H1 (cell line): ENCODE measurements around the gene ZNF101.

Source experiments
- ASH2L ChIP-seq: fragments of 200-600, 300-600 bp; sonication (generic); IDR thresholded peaks from one replicate; pipeline ENCODE4 v1.7.1; 2017; ENCODE audit warnings: low read length
- ATF3 ChIP-seq: IDR thresholded peaks from 2 replicates; pipeline ENCODE4 v1.6.1; 2011; ENCODE audit warnings: low read depth, mild to moderate bottlenecking, low read length; ENCODE audit not compliant: insufficient read depth
- CREB1 ChIP-seq: IDR thresholded peaks from 2 replicates; pipeline ENCODE4 v1.6.1; 2012; ENCODE audit warnings: inconsistent platforms
- CTCF ChIP-seq, 3 experiments: IDR thresholded peaks; 1 replicate in 2 of 3; 2 replicates in 1 of 3; pipeline versions ENCODE4 v1.5.1 to v1.6.1; 2011; ENCODE audit warnings: low read length in 3 of 3, mild to moderate bottlenecking in 3 of 3, inconsistent platforms in 2 of 3, low read depth in 1 of 3, moderate library complexity in 1 of 3; ENCODE audit not compliant: insufficient read depth in 1 of 3; ENCODE audit errors: control extremely low read depth in 1 of 3
- EP300 ChIP-seq, 2 experiments: IDR thresholded peaks; 1 replicate in 1 of 2; 2 replicates in 1 of 2; pipeline ENCODE4 v1.6.1; 2011 to 2012; ENCODE audit warnings: low read depth in 2 of 2, low read length in 2 of 2, mild to moderate bottlenecking in 2 of 2, borderline replicate concordance in 1 of 2, inconsistent platforms in 1 of 2, moderate library complexity in 1 of 2
- EZH2 ChIP-seq: fragments of 200-600 bp; sonication (generic); IDR thresholded peaks from 2 replicates; pipeline ENCODE4 v1.7.1; 2012; ENCODE audit warnings: low read depth, mild to moderate bottlenecking, moderate library complexity, low read length, inconsistent platforms; ENCODE audit not compliant: severe bottlenecking
- POLR2A ChIP-seq, 2 experiments: IDR thresholded peaks; 1 replicate in 1 of 2; 2 replicates in 1 of 2; pipeline ENCODE4 v1.6.1; 2011; ENCODE audit warnings: low read depth in 2 of 2, low read length in 2 of 2, mild to moderate bottlenecking in 2 of 2; ENCODE audit errors: control extremely low read depth in 1 of 2
- POLR2AphosphoS5 ChIP-seq: IDR thresholded peaks from 2 replicates; pipeline ENCODE4 v1.6.1; 2011; ENCODE audit warnings: low read depth, low read length
- RFX5 ChIP-seq: IDR thresholded peaks from 2 replicates; pipeline ENCODE4 v1.6.1; 2011; ENCODE audit warnings: low read depth, low read length, improper control_type of control experiment, borderline replicate concordance
- SRF ChIP-seq: IDR thresholded peaks from 2 replicates; pipeline ENCODE4 v1.6.1; 2011; ENCODE audit warnings: mild to moderate bottlenecking, low read depth, low read length, moderate library complexity
- USF2 ChIP-seq: IDR thresholded peaks from 2 replicates; pipeline ENCODE4 v1.6.1; 2011; ENCODE audit warnings: low read length, improper control_type of control experiment

- TF ChIP-seq RFX5 (no peak), ASH2L (no peak), EP300 (IDR thresholded peaks at IDR 0.05; ENCODE audit: borderline replicate concordance in 1 of 2, low read depth in 2 of 2, low read length in 2 of 2) (no peak), CTCF (IDR thresholded peaks at IDR 0.05; ENCODE audit: control extremely low read depth in 1 of 3, insufficient read depth in 1 of 3, low read depth in 1 of 3, low read length in 3 of 3) (no peak), USF2 (no peak), CREB1 (no peak), SRF (no peak), ATF3 (no peak), POLR2AphosphoS5 (no peak), POLR2A (IDR thresholded peaks at IDR 0.05; ENCODE audit: control extremely low read depth in 1 of 2, low read depth in 2 of 2, low read length in 2 of 2) (no peak), EZH2 (no peak)
These were observed 14.2 kb upstream of the ZNF101 start for GRCh38 chr19:19654441-19654840.
